ENCODE measurements around the gene KIF2A. TPM values are rescaled to one million over a fixed set of nuclear protein-coding genes. Genes with fewer than 3 reads are reported as not detected.

The KIF2A gene
- total and polyA plus RNA-seq, 10 donors, result 4.3 to 66.7 (median 44.3) TPM

DNA sequence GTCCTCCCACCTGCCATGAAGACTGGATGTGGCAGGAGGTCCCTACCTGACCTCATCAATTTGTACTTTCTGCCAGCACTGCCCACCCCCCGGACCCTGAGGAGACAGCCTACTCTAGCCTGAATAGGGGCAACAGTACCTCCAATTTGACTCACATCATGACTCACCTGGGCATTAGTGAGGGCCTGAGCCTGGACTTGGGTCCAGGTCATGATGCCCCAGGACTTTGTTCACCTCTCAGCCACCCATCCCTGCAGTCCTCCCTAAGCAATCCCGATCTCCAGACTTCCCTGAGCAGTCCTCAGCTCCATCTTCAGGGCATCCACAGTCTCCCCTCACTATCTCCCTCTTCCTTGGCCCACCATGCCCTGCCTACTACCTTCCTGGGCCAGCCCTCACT is 28.1 kb downstream of the KIF2A start:
- DNase-seq, result no peak
- WGBS, 5 donors, result 95 to 100% (median 99%) methylated on average over 2 of the region's 2 CpGs
- intact Hi-C loops (cut with DNase I; ENCODE audit: low total_unique reads), result no loop called here
- H3K9me3 ChIP-seq, result no peaks in the 10 kb centered on the region
- H3K27ac ChIP-seq, result no peak overlapping the region
- peaks cover 0 to 64% (median 27%) of the 10 kb centered on the region in 6 donors for H3K4me1 ChIP-seq
- H3K27me3 ChIP-seq (replicated peaks in 1 of 7), result no peaks in the 10 kb centered on the region
- no peak overlapping the region for H3K4me3 ChIP-seq
- no peak for TF ChIP-seq POLR2AphosphoS5 (IDR thresholded peaks at IDR 0.05)
- TF ChIP-seq, protein P1, sequence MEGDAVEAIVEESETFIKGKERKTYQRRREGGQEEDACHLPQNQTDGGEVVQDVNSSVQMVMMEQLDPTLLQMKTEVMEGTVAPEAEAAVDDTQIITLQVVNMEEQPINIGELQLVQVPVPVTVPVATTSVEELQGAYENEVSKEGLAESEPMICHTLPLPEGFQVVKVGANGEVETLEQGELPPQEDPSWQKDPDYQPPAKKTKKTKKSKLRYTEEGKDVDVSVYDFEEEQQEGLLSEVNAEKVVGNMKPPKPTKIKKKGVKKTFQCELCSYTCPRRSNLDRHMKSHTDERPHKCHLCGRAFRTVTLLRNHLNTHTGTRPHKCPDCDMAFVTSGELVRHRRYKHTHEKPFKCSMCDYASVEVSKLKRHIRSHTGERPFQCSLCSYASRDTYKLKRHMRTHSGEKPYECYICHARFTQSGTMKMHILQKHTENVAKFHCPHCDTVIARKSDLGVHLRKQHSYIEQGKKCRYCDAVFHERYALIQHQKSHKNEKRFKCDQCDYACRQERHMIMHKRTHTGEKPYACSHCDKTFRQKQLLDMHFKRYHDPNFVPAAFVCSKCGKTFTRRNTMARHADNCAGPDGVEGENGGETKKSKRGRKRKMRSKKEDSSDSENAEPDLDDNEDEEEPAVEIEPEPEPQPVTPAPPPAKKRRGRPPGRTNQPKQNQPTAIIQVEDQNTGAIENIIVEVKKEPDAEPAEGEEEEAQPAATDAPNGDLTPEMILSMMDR (IDR thresholded peaks at IDR 0.05 in 8 of 11, conservative IDR thresholded peaks at IDR 0.05 in 3 of 11), result no peak
- no peak for TF ChIP-seq POLR2A (IDR thresholded peaks at IDR 0.05)
- peaks cover 0 to 18% (median 3%) of the 10 kb centered on the region in 6 donors for H3K36me3 ChIP-seq

GRCh38 chr5:62340392-62340791 is 34.4 kb downstream of the KIF2A start:
- TF ChIP-seq, protein P1 (IDR thresholded peaks at IDR 0.05 in 8 of 11, conservative IDR thresholded peaks at IDR 0.05 in 3 of 11), result peak in 5 of 11 experiments; percentile 27 to 39 (median 34)
- no peak for TF ChIP-seq POLR2AphosphoS5 (IDR thresholded peaks at IDR 0.05)
- no peak for TF ChIP-seq POLR2A (IDR thresholded peaks at IDR 0.05)
- Histone ChIP-seq H3K9me3 (no peaks in the 10 kb centered on the region), H3K27ac (no peak overlapping the region), H3K27me3 (replicated peaks in 1 of 7) (no peaks in the 10 kb centered on the region), H3K36me3 (peaks cover 0 to 1% (median 0%) of the 10 kb centered on the region in 6 donors), H3K4me3 (no peak overlapping the region), H3K4me1 (peaks cover 0 to 49% (median 13%) of the 10 kb centered on the region in 6 donors)
- WGBS, 5 donors, result 0 to 47% (median 21%) methylated on average over 1 of the region's 1 CpG
- no peak for DNase-seq
- intact Hi-C loops (cut with DNase I; ENCODE audit: low total_unique reads), result no loop called here

DNA sequence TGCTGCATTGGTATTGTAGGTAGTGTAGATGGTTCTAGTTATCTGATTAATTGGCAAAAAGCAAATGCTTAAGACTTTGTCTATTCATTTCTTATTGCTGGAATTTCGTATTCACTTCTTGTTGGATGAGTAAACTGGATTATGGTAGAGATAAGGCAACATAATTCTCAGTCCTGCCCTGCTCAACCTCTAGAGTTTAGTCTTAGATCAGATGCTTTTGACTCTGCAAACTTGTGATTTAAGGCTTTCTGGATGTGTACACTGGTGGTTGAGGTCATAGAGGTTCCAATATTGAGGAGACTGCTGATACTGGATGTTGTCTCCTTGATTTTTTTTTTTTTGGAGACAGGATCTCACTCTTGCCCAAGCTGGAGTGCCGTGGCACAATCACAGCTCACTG is 35.0 kb downstream of the KIF2A start:
- H3K27me3 ChIP-seq (replicated peaks in 1 of 7), result no peaks in the 10 kb centered on the region
- no peak for TF ChIP-seq POLR2AphosphoS5 (IDR thresholded peaks at IDR 0.05)
- TF ChIP-seq POLR2A (IDR thresholded peaks at IDR 0.05), result no peak
- TF ChIP-seq, protein P1 (IDR thresholded peaks at IDR 0.05 in 8 of 11, conservative IDR thresholded peaks at IDR 0.05 in 3 of 11), result no peak
- 91 to 96% (median 93%) methylated on average over 2 of the region's 2 CpGs for WGBS, 5 donors
- no peak overlapping the region for H3K27ac ChIP-seq
- intact Hi-C loops (cut with DNase I; ENCODE audit: low total_unique reads), result no loop called here
- H3K9me3 ChIP-seq, result no peaks in the 10 kb centered on the region
- DNase-seq, result no peak
- no peaks in the 10 kb centered on the region for H3K36me3 ChIP-seq
- H3K4me3 ChIP-seq, result no peak overlapping the region
- H3K4me1 ChIP-seq, result peaks cover 0 to 53% (median 13%) of the 10 kb centered on the region in 6 donors

DNA sequence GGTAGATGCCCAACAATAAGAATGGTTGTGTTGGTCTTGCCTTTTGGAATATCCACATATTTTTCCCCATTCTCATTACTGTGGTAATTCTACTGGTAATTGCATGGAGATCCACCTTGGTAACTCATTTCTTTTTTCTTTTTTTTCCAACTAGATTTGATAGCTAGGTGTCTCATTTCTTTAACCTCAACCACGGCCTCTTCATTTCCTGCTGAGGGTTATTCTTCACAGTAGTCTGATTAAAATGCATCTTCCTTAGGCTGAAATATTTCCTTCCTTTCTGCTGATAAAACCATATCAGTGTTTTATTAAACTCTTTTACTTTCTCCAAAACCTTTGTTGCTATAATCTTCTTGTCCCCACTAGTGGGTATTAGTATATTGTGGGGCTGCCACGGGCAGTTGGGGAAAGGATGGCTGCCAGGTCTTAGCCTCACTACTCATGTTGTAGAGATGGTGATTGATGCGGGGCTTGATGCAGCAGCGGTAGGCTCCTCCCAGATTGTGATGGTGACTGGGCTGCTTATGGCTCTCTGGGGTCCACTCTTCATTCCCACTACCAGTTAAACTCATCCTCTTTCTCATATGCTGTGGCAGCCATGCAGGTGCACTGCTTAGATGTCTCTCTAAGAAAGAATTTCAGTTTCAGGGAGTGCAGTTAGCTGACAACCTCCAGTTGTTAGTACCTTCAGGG is 35.9 kb downstream of the KIF2A start:
- H3K4me1 ChIP-seq, result peaks cover 0 to 53% (median 13%) of the 10 kb centered on the region in 6 donors
- WGBS, 5 donors, result 65 to 73% (median 69%) methylated on average over 4 of the region's 4 CpGs
- H3K9me3 ChIP-seq, result no peaks in the 10 kb centered on the region
- H3K27ac ChIP-seq, result peak overlapping the region in 1 of 8 donors; percentile 14
- no peaks in the 10 kb centered on the region for H3K27me3 ChIP-seq (replicated peaks in 1 of 7)
- no peaks in the 10 kb centered on the region for H3K36me3 ChIP-seq
- H3K4me3 ChIP-seq, result no peak overlapping the region
- TF ChIP-seq POLR2AphosphoS5 (IDR thresholded peaks at IDR 0.05) (no peak), POLR2A (IDR thresholded peaks at IDR 0.05) (no peak)
- TF ChIP-seq, protein P1 (IDR thresholded peaks at IDR 0.05 in 8 of 11, conservative IDR thresholded peaks at IDR 0.05 in 3 of 11), result no peak
- intact Hi-C loops (cut with DNase I; ENCODE audit: low total_unique reads), result no loop called here
- no peak for DNase-seq
